HepG2 (cell line): ENCODE data around the gene P4HB. TPM values are rescaled to one million over a fixed set of nuclear protein-coding genes. Genes with fewer than 3 reads are reported as not detected.
A peak's percentile ranks its signal among the peaks of the same experiment; 100 is the strongest.

Experiments
- ATM ChIP-seq: fragments of 450-650 bp; IDR thresholded peaks from 2 replicates; pipeline ENCODE4 v1.7.1; 2017; ENCODE audit warnings: mild to moderate bottlenecking, borderline replicate concordance
- CBX1 ChIP-seq: IDR thresholded peaks from one replicate; pipeline ENCODE4 v1.6.1; 2016; ENCODE audit warnings: antibody characterized with exemption, low read depth
- E2F2 ChIP-seq: sonication (generic); formaldehyde crosslinking; IDR thresholded peaks from 2 replicates; pipeline ENCODE4 v1.4.0; 2020; ENCODE audit warnings: missing genetic modification reagents, borderline replicate concordance
- ETS1 ChIP-seq: sonication (generic); formaldehyde crosslinking; IDR thresholded peaks from 2 replicates; pipeline ENCODE4 v1.4.0; 2020; ENCODE audit warnings: missing genetic modification reagents
- GRHL1 ChIP-seq: sonication (generic); formaldehyde crosslinking; conservative IDR thresholded peaks from 2 replicates; pipeline ENCODE4 v1.8.0; 2022; ENCODE audit warnings: missing genetic modification reagents
- HINFP ChIP-seq: sonication (generic); formaldehyde crosslinking; IDR thresholded peaks from 2 replicates; pipeline ENCODE4 v1.4.0; 2020; ENCODE audit warnings: low read depth, mild to moderate bottlenecking, missing genetic modification reagents
- IKZF5 ChIP-seq: IDR thresholded peaks from 2 replicates; pipeline ENCODE4 v1.6.1; 2018; ENCODE audit warnings: missing genetic modification reagents, mild to moderate bottlenecking, missing compliant biosample characterization
- JDP2 ChIP-seq: sonication (generic); formaldehyde crosslinking; IDR thresholded peaks from 2 replicates; pipeline ENCODE4 v1.8.1; 2022; ENCODE audit warnings: missing genetic modification reagents, borderline replicate concordance
- KDM1A ChIP-seq: IDR thresholded peaks from 2 replicates; pipeline ENCODE4 v1.6.1; 2016; ENCODE audit warnings: missing compliant biosample characterization
- KDM5B ChIP-seq: sonication (generic); formaldehyde crosslinking; IDR thresholded peaks from 2 replicates; pipeline ENCODE4 v1.4.0; 2020; ENCODE audit warnings: missing genetic modification reagents, mild to moderate bottlenecking, borderline replicate concordance
- KLF11 ChIP-seq: IDR thresholded peaks from 2 replicates; pipeline ENCODE4 v1.6.1; 2016; ENCODE audit warnings: missing compliant biosample characterization
- NKX3-1 ChIP-seq: sonication (generic); formaldehyde crosslinking; IDR thresholded peaks from 2 replicates; pipeline ENCODE4 v1.5.0; 2020; ENCODE audit warnings: missing genetic modification reagents
- PITX1 ChIP-seq: sonication (generic); formaldehyde crosslinking; IDR thresholded peaks from 2 replicates; pipeline ENCODE4 v1.5.1; 2020; ENCODE audit warnings: mild to moderate bottlenecking, missing genetic modification reagents
- PTBP1 ChIP-seq: fragments of 200-400 bp; formaldehyde crosslinking; IDR thresholded peaks from 2 replicates; pipeline ENCODE4 v1.6.1; 2018; ENCODE audit warnings: low read length, low read depth; ENCODE audit not compliant: poor library complexity, severe bottlenecking
- SALL2 ChIP-seq: sonication (generic); formaldehyde crosslinking; IDR thresholded peaks from 2 replicates; pipeline ENCODE4 v1.8.1; 2023; ENCODE audit warnings: mild to moderate bottlenecking, missing genetic modification reagents, inconsistent platforms
- SAP130 ChIP-seq: IDR thresholded peaks from 2 replicates; pipeline ENCODE4 v1.6.1; 2016; ENCODE audit warnings: low read depth
- SMAD9 ChIP-seq: sonication (generic); formaldehyde crosslinking; IDR thresholded peaks from 2 replicates; pipeline ENCODE4 v1.5.1; 2020; ENCODE audit warnings: mild to moderate bottlenecking, missing genetic modification reagents
- SP5 ChIP-seq: IDR thresholded peaks from 2 replicates; pipeline ENCODE4 v1.6.1; 2016; ENCODE audit warnings: low read depth, borderline replicate concordance
- YY1 ChIP-seq: IDR thresholded peaks from 2 replicates; pipeline ENCODE4 v1.6.1; 2011; ENCODE audit warnings: low read length, low read depth, moderate library complexity, mild to moderate bottlenecking; ENCODE audit not compliant: insufficient read depth, insufficient replicate concordance
- ZKSCAN1 ChIP-seq: fragments of 150-350 bp; IDR thresholded peaks from 2 replicates; pipeline ENCODE4 v1.6.1; 2014; ENCODE audit warnings: low read length
- ZNF431 ChIP-seq: sonication (generic); formaldehyde crosslinking; IDR thresholded peaks from 2 replicates; pipeline ENCODE4 v1.9.0; 2022; ENCODE audit warnings: missing genetic modification reagents, low read depth, mild to moderate bottlenecking, borderline replicate concordance
- ZNF782 ChIP-seq: sonication (generic); formaldehyde crosslinking; IDR thresholded peaks from 2 replicates; pipeline ENCODE4 v1.4.0; 2020; ENCODE audit warnings: missing genetic modification reagents, mild to moderate bottlenecking, borderline replicate concordance
- ZNF83 ChIP-seq: sonication (generic); formaldehyde crosslinking; IDR thresholded peaks from 2 replicates; pipeline ENCODE4 v1.4.0; 2020; ENCODE audit warnings: missing genetic modification reagents, mild to moderate bottlenecking, borderline replicate concordance
- polyA plus RNA-seq, 8 experiments: library from polyadenylated mRNA; depleted of rRNA in 3 of 8; stranded (reverse) in 7 of 8; unstranded in 1 of 8; fragments of >200 nt; fragmentation: Illumina TruSeq in 4 of 8; extraction: Trizol in 4 of 8; gene quantifications; 2 replicates each; pipeline versions ENCODE4 v1.2.1 to v1.2.3, GENCODE V29; 2011 to 2016; ENCODE audit warnings: low read depth in 4 of 8, missing spikeins in 1 of 8, mixed read lengths in 1 of 8; ENCODE audit not compliant: insufficient read depth in 1 of 8
- total RNA-seq, 5 experiments: library from RNA; depleted of rRNA; stranded (reverse); fragments of >200 nt; fragmentation: Illumina TruSeq; extraction: Trizol; gene quantifications; 2 replicates each; pipeline ENCODE4 v1.2.3, GENCODE V29; 2016; ENCODE audit warnings: low read depth in 1 of 5

P4HB gene
- total and polyA plus RNA-seq, 2 of the 13 experiments (the other 11 are each of a cell fraction or from before 2014, with no cell fraction given), result 185 to 782 TPM

- TF ChIP-seq PITX1, result peak; percentile 48; the same call in 1 of the 2 replicates
- peak; percentile 90 for TF ChIP-seq CBX1
- no peak for TF ChIP-seq ETS1
- peak; percentile 97 for TF ChIP-seq YY1
- peak; percentile 90; the same call in 1 of the 2 replicates for TF ChIP-seq SAP130 (CRISPR knock-in tag)
- no peak for TF ChIP-seq PTBP1
- TF ChIP-seq JDP2, result peak; percentile 51; the same call in 1 of the 2 replicates
- TF ChIP-seq KLF11 (CRISPR knock-in tag), result 0 out of 2 replicates have a peak, but pooled peaks have one; percentile 84
- peak; percentile 85 for TF ChIP-seq NKX3-1 (CRISPR knock-in tag)
- TF ChIP-seq SMAD9 (CRISPR knock-in tag), result peak; percentile 87; the same call in 1 of the 2 replicates
- TF ChIP-seq HINFP, result no peak
- TF ChIP-seq ZNF431 (CRISPR knock-in tag), result peak; percentile 88
- peak; percentile 85 for TF ChIP-seq SALL2 (CRISPR knock-in tag)
- TF ChIP-seq IKZF5 (CRISPR knock-in tag), result peak; percentile 78; the same call in 1 of the 2 replicates
- peak; percentile 99 for TF ChIP-seq ZNF83
- 0 out of 2 replicates have a peak, but pooled peaks have one; percentile 25 for TF ChIP-seq KDM1A (CRISPR knock-in tag)
- TF ChIP-seq ZNF782, result peak; percentile 93; the same call in 1 of the 2 replicates
- TF ChIP-seq SP5 (CRISPR knock-in tag), result peak; percentile 75; the same call in 1 of the 2 replicates
- peak; percentile 100 for TF ChIP-seq KDM5B (CRISPR knock-in tag)
- TF ChIP-seq ZKSCAN1, result no peak; the same call in 1 of the 2 replicates
- no peak for TF ChIP-seq ATM
- no peak for TF ChIP-seq GRHL1 (CRISPR knock-in tag)
- no peak for TF ChIP-seq E2F2 (CRISPR knock-in tag)
Observed at GRCh38 chr17:81871387-81872230, 11.3 kb upstream of the P4HB start (continued).
